ENCODE data around the gene GNL1. TPM values are rescaled to one million over a fixed set of nuclear protein-coding genes. Genes with fewer than 3 reads are reported as not detected.

GNL1 gene
- total and polyA plus RNA-seq, 2 of the 8 experiments (the other 6 are each of a cell fraction or from before 2014, with no cell fraction given) = 42.4 to 67.8 TPM

DNA sequence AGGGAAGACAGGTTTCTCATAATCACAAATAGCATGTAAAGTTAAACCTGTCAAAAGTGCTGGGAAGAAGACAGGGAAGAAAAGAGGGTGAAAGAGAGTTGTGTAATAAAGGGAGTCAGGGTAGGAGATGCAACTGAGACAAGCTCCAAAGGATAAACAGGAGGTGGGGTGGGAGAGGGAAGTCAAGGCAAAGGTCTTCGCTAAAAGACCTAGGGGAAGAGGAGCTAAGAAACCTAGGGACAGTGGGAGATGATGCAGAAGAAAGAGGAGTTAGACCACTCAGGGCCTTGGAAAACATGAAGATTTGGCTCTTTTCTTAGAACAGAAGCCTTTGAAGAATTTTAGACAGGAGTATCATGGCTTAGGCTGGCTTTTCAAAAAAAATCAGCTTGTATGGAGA is 7.8 kb upstream of the GNL1 start:
- ChIA-PET POLR2A (ENCODE audit: partially characterized antibody) (interaction anchor here (0.9 to 4.9 kb wide), 12 partner anchors 9 to 55 kb away, joined by 3 to 68 read pairs (median 4); partner anchors contain the start of genes GNL1, MRPS18B, PPP1R10 and PRR3), CTCF (ENCODE audit: partially characterized antibody) (interaction anchor here (0.9 to 2.1 kb wide), 3 partner anchors 9 to 523 kb away, joined by 3 to 6 read pairs (median 3); no protein-coding TSS in a partner anchor)
- no peak for FAIRE-seq
- Histone ChIP-seq H3K79me2 (ENCODE audit: control insufficient read depth in 1 of 2, insufficient read depth in 2 of 2, low read length in 2 of 2) (0 out of 4 replicates have a peak, but pooled peaks cover 0 to 3% of the 10 kb centered on the region in 2 experiments), H3K14ac (ENCODE audit: insufficient read length) (no peak overlapping the region), H3K27ac (ENCODE audit: low read depth, low read length) (no peak overlapping the region), H3K79me1 (ENCODE audit: low read depth, low read length) (no peaks in the 10 kb centered on the region), H2AFZ (ENCODE audit: low read length) (no peak overlapping the region), H2BK120ac (replicated peaks; ENCODE audit: low read depth, low read length) (no peak overlapping the region), H3K4me1 (replicated peaks in 1 of 4; ENCODE audit: control insufficient read depth in 3 of 4, insufficient read depth in 4 of 4, low read length in 3 of 4) (no peaks in the 10 kb centered on the region), H3K9ac (replicated peaks in 1 of 4; ENCODE audit: extremely low read depth in 1 of 4, low read depth in 3 of 4, low read length in 3 of 4) (no peak overlapping the region), H4K8ac (ENCODE audit: extremely low read depth, insufficient read depth, low read length) (no peak overlapping the region), H4K91ac (replicated peaks; ENCODE audit: insufficient read length, low read length) (no peak overlapping the region), H3K56ac (replicated peaks; ENCODE audit: insufficient read length, low read depth, low read length) (no peak overlapping the region), H3K4me2 (ENCODE audit: insufficient read depth in 1 of 2, low read depth in 2 of 2, low read length in 2 of 2) (no peak overlapping the region), H3K4me3 (ENCODE audit: extremely low read depth in 1 of 4, insufficient read depth in 2 of 4, low read depth in 3 of 4, low read length in 4 of 4) (no peak overlapping the region), H3K9me3 (ENCODE audit: insufficient read depth in 2 of 2, low read depth in 1 of 2, low read length in 1 of 2) (no peaks in the 10 kb centered on the region), H2BK5ac (ENCODE audit: low read depth, low read length) (no peak overlapping the region), H2BK15ac (ENCODE audit: low read length) (no peak overlapping the region), H3K27me3 (replicated peaks in 1 of 4; ENCODE audit: control insufficient read depth in 3 of 4, extremely low read depth in 1 of 4, insufficient read depth in 3 of 4, low read length in 3 of 4) (no peaks in the 10 kb centered on the region), H3K36me3 (ENCODE audit: control insufficient read depth in 2 of 4, insufficient read depth in 4 of 4, low read length in 3 of 4) (peaks cover 8 to 25% (median 12%) of the 10 kb centered on the region in 4 experiments; a peak in 7 of 8 replicates), H2BK20ac (ENCODE audit: low read length) (no peak overlapping the region), H2BK12ac (ENCODE audit: low read depth, low read length) (no peak overlapping the region), H3K4ac (replicated peaks; ENCODE audit: insufficient read length, low read depth, low read length) (no peak overlapping the region), H2AK5ac (ENCODE audit: low read depth, low read length) (no peak overlapping the region), H3K18ac (ENCODE audit: extremely low read depth, low read length) (no peak overlapping the region), H3K23ac (ENCODE audit: insufficient read length) (no peak overlapping the region), H4K5ac (ENCODE audit: insufficient read length, low read depth, low read length) (no peak overlapping the region), H4K20me1 (replicated peaks in 1 of 2; ENCODE audit: control insufficient read depth in 1 of 2, insufficient read depth in 2 of 2, low read length in 2 of 2) (peaks cover 6 to 9% of the 10 kb centered on the region in 2 experiments), H3K23me2 (ENCODE audit: low read depth, low read length) (no peaks in the 10 kb centered on the region)
- DNase-seq (ENCODE audit: low read depth in 1 of 2, low spot score in 2 of 2) = no peak
- TF ChIP-seq MAX (IDR thresholded peaks at IDR 0.05) = no peak
- TF ChIP-seq BACH1 (IDR thresholded peaks at IDR 0.05; ENCODE audit: low read length) = no peak
- TF ChIP-seq POLR2AphosphoS5 (IDR thresholded peaks at IDR 0.05; ENCODE audit: low read depth, low read length) = no peak
- TF ChIP-seq SP1 (IDR thresholded peaks at IDR 0.05; ENCODE audit: low read depth, low read length) = no peak
- no peak for TF ChIP-seq SP2 (IDR thresholded peaks at IDR 0.05; ENCODE audit: low read length)
- TF ChIP-seq JUN (IDR thresholded peaks at IDR 0.05; ENCODE audit: low read depth, low read length) = no peak
- no peak for TF ChIP-seq SUZ12 (IDR thresholded peaks at IDR 0.05; ENCODE audit: low read length)
- TF ChIP-seq FOSL1 (IDR thresholded peaks at IDR 0.05; ENCODE audit: insufficient read depth, low read depth, low read length) = no peak
- no peak for TF ChIP-seq SIX5 (IDR thresholded peaks at IDR 0.05; ENCODE audit: low read depth, low read length)
- whole genome bisulfite sequencing, 2 experiments (ENCODE audit: extremely low coverage in 1 of 2, insufficient coverage in 1 of 2, insufficient read length in 1 of 2, insufficient replicate concordance in 2 of 2, low coverage in 1 of 2, low lambda C conversion rate in 2 of 2, missing lambda C conversion rate in 1 of 2) = 100% methylated on average over 1 of the region's 1 CpG; no CpG with 5 or more reads in 1 of the 2 experiments

Data from H1 (cell line).